ENCODE results near the gene ALDH1L1.

- TF ChIP-seq, protein P1, sequence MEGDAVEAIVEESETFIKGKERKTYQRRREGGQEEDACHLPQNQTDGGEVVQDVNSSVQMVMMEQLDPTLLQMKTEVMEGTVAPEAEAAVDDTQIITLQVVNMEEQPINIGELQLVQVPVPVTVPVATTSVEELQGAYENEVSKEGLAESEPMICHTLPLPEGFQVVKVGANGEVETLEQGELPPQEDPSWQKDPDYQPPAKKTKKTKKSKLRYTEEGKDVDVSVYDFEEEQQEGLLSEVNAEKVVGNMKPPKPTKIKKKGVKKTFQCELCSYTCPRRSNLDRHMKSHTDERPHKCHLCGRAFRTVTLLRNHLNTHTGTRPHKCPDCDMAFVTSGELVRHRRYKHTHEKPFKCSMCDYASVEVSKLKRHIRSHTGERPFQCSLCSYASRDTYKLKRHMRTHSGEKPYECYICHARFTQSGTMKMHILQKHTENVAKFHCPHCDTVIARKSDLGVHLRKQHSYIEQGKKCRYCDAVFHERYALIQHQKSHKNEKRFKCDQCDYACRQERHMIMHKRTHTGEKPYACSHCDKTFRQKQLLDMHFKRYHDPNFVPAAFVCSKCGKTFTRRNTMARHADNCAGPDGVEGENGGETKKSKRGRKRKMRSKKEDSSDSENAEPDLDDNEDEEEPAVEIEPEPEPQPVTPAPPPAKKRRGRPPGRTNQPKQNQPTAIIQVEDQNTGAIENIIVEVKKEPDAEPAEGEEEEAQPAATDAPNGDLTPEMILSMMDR (conservative IDR thresholded peaks at IDR 0.05; ENCODE audit: low read depth, low read length) = no peak
- no peak for TF ChIP-seq FOS (IDR thresholded peaks at IDR 0.05; ENCODE audit: low read depth, low read length)
These were observed 23.9 kb downstream of the ALDH1L1 start for GRCh38 chr3:126156468-126156867.
